Inflammatory macrophage treated with lipopolysaccharide for 4 hours (primary cell): ENCODE results near the gene VPS13C.
"Not testable (repeated sequence)": the region's sequence is repeated elsewhere in the genome, so short reads cannot be mapped to it uniquely, and the experiment has no call there.

ENCODE experiments used
- DNase-seq: peaks from one replicate; pipeline ENCODE4 v3.0.0-alpha.2; 2020

The VPS13C gene

DNA sequence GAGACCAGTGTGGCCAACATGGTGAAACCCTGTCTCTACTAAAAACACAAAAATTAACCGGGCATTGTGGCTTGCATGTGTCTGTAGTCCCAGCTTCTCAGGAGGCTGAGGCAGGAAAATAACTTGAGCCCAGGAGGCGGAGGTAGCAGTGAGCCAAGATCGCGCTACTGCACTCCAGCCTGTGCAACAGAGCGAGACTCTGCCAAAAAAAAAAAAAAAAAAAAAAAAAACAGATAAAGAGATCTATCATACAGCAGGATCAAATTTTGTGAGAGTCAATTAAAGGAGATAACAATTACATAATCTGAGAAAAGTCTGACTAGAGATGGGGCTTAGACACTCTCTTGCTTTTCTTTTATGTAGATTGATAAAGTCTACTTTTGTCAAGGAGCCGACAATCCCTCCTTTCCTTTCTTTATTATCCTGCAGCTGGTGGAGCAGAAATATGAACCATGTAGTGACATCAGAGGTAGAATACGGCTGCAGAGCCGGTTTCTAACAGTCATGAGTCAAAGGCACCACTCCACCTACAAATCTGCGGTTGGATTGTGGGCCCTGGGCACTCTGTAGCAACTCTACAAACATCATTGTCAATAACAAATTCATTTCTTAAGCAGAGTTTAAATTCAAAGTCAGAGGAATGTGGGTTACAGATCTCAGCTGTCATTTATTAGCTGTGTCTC lies 15.5 kb upstream of the VPS13C start:
- DNase-seq: no peak

- DNase-seq: peak; percentile 67
Measured at GRCh38 chr15:62071711-62072308, 11.6 kb upstream of the VPS13C start.

DNA sequence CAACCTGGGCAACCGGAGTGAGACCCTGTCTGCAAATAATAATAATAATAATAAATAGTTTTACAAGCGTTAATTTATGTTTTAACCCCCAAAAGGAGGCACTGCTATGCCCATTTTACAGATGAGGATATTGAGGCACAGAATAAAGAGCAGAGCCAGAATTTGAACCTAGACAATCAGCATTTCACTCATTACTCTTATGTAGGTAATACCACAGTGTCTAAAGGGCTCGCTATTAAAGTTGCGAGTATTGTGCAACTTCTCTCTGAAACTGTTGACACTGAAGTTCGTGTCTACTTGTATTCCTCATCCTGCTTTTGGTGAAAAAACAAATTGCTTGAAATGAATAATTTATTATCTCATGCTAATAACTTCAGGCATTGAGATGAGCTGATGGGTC lies 9.3 kb upstream of the VPS13C start:
- DNase-seq: no peak

- peak; percentile 64 for DNase-seq
Measured at GRCh38 chr15:62068810-62069167, 8.5 kb upstream of the VPS13C start.

GRCh38 chr15:62068071-62068809 lies 8.0 kb upstream of the VPS13C start:
- DNase-seq: peak; percentile 73

- no peak for DNase-seq
Measured at GRCh38 chr15:62067448-62068044, 7.3 kb upstream of the VPS13C start.

DNA sequence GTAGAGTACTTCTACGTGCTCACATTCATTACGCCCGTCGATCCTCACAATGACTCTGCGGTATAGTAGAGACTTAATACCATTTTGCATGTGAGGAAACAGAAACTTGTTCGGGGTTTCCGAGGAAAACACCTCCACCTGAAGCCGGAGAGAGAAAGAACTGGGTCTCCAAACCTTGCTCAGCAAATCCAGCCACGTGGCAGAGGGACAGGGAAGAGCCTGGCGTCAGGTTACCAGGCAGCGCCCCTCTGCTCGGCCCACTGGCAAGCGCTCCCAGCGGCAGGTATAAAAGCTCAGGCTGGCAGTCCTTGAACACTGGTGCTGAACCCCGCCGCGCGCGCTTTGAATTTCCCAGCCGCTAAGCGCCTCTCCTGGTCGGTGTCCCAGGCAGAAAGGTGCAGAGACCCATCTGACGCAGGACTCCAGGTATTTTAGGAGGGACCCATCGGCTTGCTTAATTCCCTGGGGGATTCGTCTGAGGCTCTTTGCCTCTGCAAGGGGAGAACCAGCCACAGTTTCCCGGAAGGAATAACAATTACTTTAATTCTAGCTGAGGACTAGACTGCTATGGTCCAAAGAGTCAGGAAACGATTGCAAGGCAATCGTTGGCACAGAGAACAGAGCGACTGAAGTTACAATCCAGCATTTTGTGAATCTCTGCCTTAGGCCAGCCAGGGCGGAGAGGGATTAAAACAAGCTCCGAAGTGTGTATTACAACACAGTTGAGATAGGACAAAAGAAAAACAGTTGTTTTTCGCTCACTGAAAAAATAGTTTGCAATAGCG lies 6.6 kb upstream of the VPS13C start, which contains the start of gene C2CD4A:
Gene C2CD4A (plus strand): TSS at position 315 of the 785 bp plus-strand sequence. CDS start 637 bp downstream, outside the sequence.
- DNase-seq: no peak

GRCh38 chr15:62063825-62064635 lies 3.8 kb upstream of the VPS13C start:
- DNase-seq: no peak

- peak; percentile 23 for DNase-seq
Measured at GRCh38 chr15:62060896-62061280, 641 bp upstream of the VPS13C start.

DNA sequence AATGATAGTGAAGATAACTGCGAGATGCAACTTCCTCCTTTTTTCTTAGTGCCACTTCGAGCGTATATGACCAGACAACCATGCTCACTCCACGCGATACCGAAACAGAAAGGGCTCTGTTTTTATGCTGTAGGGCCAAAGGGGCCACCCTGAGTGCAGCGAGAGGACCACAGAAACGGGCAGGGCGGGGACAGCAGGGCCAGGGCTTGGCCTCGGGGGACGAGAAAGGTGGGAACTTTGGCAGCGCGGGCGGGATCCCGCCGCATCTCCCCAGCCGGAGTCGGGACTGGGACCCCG lies 483 bp downstream of the VPS13C start:
- peak; percentile 95 for DNase-seq

DNA sequence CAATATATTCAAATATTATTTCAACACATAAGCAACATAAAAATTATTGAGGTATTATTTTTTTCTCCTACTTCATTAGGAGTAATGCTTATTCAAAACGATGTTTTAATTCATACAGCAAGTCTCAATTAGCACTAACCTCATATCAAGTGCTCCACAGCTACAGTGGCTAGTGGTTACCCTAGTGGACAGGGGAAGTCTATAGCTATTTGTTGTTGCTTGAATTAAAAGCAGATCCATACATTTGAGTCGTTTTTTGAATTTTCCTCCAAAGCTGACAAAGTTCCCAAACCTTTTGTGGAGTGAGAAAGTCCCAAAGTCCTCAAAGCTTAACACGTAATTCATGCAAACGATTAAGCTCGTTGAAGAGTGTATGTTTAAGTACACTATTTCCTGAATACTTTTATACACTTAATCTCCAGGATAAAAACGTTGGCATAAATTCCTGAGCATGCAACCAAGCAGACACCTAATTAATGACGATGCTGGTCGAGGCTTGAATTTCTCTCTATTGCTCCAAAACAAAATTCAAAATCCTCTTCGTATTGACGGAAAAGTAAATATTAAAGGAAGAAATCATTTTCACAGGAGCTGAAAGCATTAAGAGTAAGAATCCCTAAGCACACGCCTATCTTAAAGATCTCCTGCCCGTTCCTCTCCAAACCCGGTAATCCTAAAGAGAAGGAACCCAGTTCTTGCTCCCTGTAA lies 985 bp downstream of the VPS13C start:
- peak; percentile 33 for DNase-seq

DNA sequence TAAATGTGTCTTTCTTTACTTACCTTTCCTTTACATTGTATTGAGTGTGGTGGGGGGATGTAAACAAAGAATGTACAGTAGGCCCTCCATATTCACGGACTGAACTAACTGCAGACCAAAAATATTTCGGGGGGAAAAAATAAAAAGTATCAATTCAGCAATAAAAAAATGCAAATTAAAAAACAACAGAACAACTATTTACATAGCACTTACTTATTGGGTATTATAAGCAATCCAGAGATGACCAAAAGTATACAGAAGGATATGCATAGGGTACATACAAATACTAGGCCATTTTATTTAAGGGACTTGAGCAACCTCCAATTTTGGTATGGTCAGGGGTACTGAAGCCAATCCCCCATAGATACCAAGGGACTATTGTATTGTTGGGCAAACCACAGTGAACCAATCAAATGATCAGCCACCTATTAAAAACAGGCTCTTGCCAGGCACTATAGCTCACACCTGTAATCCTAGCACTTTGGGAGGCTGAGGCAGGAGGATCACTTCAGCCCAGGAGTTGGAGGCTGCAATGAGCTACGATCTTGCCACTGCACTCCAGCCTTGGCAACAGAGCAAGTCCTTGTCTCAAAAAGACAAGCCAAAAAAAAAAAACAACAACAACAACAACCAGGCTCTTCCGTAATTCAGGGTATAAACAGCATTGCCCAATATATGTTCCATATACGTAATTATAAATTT lies 1.8 kb downstream of the VPS13C start:
- DNase-seq: no peak

DNA sequence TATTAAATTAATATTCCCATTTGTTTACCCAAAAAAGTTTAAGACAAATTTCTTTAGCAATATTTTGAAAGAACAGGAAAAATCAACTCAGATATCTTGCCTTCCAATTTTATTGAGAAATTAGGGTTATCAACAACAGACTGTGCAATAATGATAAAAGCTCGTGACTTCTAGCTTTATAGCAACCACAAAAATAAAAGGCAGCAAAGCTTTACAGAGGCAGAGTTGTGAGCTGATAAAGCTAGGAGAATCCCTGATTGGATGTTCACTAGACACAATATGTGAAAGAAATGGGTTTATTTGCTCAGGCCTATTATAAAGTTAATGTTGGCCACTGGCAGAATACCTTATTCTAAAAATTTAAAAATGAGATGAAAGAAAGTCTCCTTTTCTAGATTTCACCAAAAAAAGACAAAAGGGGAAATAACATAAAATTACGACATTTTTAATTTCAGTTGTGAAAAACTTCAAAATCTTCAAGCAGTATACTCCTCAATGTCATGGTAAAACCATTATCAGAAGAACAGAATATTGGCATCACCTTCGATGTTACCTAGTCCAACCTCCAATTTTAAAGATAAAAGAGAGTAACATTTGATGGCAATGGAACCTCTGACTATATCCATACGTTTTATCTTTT lies 2.8 kb downstream of the VPS13C start:
- DNase-seq: peak; percentile 42

DNA sequence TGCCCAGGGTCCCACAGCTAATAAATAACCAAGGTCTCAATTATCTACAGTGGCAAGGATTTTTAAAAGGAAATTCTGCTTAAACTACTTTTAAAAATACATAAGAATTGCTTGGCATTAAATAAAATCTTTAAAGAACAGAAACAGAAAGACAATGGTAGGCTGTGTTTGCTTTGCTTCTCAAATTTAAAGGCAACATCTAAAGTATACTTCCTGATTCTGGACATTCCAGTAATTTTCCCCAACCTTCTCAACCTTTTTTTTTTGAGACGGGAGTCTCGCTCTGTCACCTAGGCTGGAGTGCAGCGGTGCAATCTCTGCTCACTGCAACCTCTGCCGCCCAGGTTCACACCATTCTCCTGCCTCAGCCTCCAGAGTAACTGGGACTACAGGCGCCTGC lies 5.3 kb downstream of the VPS13C start:
- DNase-seq: no peak

DNA sequence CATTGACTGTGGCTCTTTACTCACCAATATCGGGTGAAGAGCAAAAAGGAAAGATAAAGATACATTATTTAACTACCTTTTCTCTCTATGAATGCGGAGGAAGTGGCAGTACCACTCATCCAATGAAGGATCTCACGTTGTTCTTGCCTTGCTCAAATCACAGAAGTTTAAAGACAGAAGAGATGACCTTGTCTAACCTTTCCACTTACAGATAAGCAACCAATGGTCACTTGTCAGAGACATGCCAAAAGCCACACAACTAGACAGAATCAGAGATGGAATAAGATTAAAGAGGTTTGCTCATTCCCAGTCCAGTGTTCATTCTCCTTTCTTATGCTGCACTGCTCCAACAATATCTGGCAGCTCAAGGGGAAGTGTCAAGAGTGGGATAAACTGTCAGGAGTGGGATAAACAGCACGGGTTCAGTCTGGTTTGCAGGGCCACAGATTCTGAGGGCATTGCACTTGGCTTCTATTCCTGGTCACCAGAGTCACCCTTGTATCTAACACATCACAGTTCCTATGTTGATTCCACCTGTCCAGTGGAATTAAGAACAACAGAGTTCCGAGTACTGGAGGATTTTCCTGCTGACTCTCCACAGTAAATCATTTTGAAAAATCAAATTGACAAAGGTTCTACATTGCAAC lies 6.7 kb downstream of the VPS13C start:
- no peak for DNase-seq

DNA sequence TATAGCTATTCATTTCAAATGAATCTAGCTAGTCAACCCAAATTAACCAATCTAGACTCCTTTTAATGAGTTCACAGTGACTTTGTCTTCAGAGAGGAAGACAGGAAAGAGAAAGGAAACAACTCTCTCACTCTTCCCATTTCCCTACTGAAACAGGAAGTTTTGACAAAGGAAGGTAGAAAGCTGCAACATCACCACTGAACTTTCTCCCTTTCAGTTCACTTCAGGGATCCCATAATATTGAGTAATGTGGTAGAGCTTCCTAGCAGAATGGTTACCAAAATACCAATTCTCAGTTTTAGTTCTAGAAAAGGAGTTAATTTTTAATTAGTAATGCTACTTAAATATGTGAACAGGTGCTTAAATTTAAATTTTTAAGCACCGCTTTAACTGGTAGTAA lies 7.5 kb downstream of the VPS13C start:
- DNase-seq: peak; percentile 66

DNA sequence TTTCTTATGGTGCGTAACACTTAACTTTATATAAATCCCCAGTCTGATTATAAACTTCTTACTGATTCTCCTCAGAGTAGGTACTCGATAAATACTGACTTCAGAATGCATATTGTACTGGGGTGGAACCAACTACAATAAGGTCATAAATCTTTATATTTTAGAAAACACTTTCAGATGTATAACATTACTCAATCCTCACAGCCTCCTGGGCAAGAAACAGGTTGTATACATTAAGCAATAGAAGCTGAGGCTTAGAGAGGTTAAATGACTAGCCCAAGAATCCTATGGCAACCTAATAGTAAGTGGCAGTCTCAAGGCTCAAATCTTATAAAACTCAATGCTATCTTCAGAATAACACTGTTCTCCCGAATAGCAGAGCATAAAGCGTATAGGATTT lies 9.1 kb downstream of the VPS13C start:
- DNase-seq: no peak

DNA sequence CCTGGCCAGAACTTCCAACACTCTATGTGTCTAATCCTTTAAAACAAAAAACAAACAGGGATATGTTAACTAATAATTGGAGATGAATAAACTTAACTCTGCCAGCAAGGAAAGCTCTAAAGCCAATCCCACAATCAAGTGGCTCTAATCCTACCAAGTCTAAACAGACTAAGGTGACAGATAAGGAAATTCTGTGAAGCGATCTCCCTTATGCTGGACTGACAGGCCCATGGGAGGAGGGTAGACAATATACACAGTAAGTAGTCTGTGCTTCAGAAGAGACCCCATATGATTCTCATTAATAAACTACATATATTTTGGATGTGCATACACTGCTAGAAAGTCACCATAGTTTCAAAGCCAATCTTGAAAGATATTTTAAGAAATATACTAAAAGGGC lies 10.1 kb downstream of the VPS13C start:
- DNase-seq: no peak

DNA sequence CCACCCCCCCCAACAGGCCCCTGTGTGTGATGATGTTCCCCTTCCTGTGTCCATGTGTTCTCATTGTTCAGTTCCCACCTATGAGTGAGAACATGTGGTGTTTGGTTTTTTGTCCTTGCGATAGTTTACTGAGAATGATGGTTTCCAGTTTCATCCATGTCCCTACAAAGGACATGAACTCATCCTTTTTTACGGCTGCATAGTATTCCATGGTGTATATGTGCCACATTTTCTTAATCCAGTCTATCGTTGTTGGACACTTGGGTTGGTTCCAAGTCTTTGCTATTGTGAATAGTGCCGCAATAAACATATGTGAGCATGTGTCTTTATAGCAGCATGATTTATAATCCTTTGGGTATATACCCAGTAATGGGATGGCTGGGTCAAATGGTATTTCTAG lies 12.0 kb downstream of the VPS13C start:
- not testable (repeated sequence) for DNase-seq

GRCh38 chr15:62047282-62047827 lies 12.9 kb downstream of the VPS13C start:
- peak; percentile 37 for DNase-seq
